Transverse colon (tissue), 4 donors: Measurements from ENCODE around the gene LEMD1.

Experiments used
- CTCF ChIP-seq, 5 experiments: fragments of 200-600 bp in 3 of 5; fragments of 450-650 bp in 2 of 5; sonication (generic) in 3 of 5; IDR thresholded peaks; 1 replicate in 2 of 5; 2 replicates in 3 of 5; pipeline ENCODE4 v1.5.1; 2016 to 2017; ENCODE audit warnings: antibody characterized with exemption in 5 of 5, inconsistent platforms in 3 of 5, mild to moderate bottlenecking in 2 of 5, moderate library complexity in 1 of 5
- EP300 ChIP-seq: sonication (generic); formaldehyde crosslinking; IDR thresholded peaks from one replicate; pipeline ENCODE4 v1.6.1; 2017; ENCODE audit warnings: antibody characterized with exemption, low read depth
- POLR2AphosphoS5 ChIP-seq, 3 donors: sonication (generic); formaldehyde crosslinking; IDR thresholded peaks; one replicate each; pipeline ENCODE4 v1.6.1; 2016; ENCODE audit warnings: antibody characterized with exemption in 3 of 3

- TF ChIP-seq CTCF (IDR thresholded peaks at IDR 0.05) (no peak), EP300 (no peak), POLR2AphosphoS5 (IDR thresholded peaks at IDR 0.05) (no peak)
Measured at GRCh38 chr1:205377355-205377754, 44.5 kb downstream of the LEMD1 start.
